ENCODE results near the gene KRTAP3-1. TPM values are rescaled to one million over a fixed set of nuclear protein-coding genes. Genes with fewer than 3 reads are reported as not detected.

Gene KRTAP3-1
- total and polyA plus RNA-seq, 7 donors, result not detected

DNA sequence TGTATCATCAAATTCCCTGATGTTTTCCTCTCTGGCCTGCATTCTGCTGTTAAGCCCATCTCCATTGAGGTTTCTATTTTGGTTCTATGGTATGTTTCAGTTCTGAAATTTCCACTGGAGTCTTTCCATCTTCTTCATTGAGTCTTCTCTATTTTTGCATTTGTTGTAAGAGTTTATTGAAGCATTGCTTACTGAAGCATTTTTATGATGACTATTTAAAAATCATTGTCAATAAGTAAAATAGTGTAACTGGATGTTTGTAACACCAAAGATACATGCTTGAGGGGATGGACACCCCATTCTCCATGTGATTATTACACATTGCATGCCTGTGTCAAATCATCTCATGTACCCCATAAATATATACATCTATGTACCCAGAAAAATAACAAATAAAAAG is 33.4 kb downstream of the KRTAP3-1 start:
- no peak for DNase-seq
- no peaks in the 10 kb centered on the region for H3K36me3 ChIP-seq
- H3K4me3 ChIP-seq, result no peak overlapping the region
- H3K27me3 ChIP-seq, result peaks cover 0 to 7% (median 0%) of the 10 kb centered on the region in 3 donors
- no peaks in the 10 kb centered on the region for H3K9me3 ChIP-seq
- no peak overlapping the region for H3K27ac ChIP-seq
- intact Hi-C loops (cut with DNase I), result no loop called here
- peaks cover 0 to 2% (median 0%) of the 10 kb centered on the region in 4 donors for H3K4me1 ChIP-seq
- TF ChIP-seq POLR2A (IDR thresholded peaks at IDR 0.05) (no peak), EP300 (IDR thresholded peaks at IDR 0.05) (no peak)
- TF ChIP-seq, protein P1, sequence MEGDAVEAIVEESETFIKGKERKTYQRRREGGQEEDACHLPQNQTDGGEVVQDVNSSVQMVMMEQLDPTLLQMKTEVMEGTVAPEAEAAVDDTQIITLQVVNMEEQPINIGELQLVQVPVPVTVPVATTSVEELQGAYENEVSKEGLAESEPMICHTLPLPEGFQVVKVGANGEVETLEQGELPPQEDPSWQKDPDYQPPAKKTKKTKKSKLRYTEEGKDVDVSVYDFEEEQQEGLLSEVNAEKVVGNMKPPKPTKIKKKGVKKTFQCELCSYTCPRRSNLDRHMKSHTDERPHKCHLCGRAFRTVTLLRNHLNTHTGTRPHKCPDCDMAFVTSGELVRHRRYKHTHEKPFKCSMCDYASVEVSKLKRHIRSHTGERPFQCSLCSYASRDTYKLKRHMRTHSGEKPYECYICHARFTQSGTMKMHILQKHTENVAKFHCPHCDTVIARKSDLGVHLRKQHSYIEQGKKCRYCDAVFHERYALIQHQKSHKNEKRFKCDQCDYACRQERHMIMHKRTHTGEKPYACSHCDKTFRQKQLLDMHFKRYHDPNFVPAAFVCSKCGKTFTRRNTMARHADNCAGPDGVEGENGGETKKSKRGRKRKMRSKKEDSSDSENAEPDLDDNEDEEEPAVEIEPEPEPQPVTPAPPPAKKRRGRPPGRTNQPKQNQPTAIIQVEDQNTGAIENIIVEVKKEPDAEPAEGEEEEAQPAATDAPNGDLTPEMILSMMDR (IDR thresholded peaks at IDR 0.05), result no peak

DNA sequence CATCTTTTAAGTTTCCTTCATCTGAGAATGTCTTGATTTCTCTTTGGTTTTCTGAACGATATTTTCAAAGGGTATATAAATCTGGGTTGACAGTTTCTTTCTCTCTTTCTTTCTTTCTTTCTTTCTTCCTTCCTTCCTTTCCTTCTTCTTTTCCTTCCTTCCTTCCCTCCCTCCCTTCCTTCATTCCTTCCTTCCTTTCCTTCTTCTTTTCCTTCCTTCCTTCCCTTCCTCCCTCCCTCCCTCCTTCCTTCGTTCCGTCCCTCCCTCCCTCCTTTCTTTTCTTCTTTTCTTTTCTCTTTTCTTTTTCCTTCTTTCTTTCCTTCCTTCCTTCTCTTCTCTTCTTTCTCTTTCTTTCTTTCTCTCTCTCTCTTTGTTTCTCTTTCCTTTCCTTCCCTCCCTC is 34.6 kb downstream of the KRTAP3-1 start:
- 93 to 94% methylated on average over 3 of the region's 3 CpGs for WGBS, 2 donors
- TF ChIP-seq EP300 (IDR thresholded peaks at IDR 0.05), result no peak
- TF ChIP-seq POLR2A (IDR thresholded peaks at IDR 0.05), result no peak
- TF ChIP-seq POLR2AphosphoS5 (IDR thresholded peaks at IDR 0.05), result no peak
- TF ChIP-seq, protein P1 (IDR thresholded peaks at IDR 0.05), result no peak
- H3K4me3 ChIP-seq, result no peak overlapping the region
- peaks cover 0 to 7% (median 0%) of the 10 kb centered on the region in 3 donors for H3K27me3 ChIP-seq
- intact Hi-C loops (cut with DNase I), result no loop called here
- no peaks in the 10 kb centered on the region for H3K9me3 ChIP-seq
- no peak overlapping the region for H3K27ac ChIP-seq
- H3K36me3 ChIP-seq, result no peaks in the 10 kb centered on the region
- no peaks in the 10 kb centered on the region for H3K4me1 ChIP-seq
- DNase-seq, result no peak

DNA sequence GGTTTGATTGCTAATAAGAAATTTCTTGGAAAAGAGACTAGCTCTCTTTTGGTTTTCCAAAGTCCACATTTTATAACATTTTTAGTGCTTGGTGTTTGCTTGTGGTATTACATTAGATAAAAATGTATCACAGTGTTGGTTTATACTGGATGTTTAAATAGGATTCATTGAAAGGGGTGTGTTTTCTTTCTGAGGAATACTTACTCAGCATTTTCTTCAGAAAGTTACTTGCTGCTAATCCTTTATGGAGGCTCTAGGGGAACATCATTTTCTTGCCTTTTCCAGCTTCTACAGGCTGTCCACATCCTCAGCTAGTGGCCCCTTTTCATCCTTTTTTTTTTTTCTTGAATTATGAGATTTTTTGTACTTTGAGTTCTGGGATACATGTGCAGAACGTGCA is 41.3 kb downstream of the KRTAP3-1 start:
- H3K9me3 ChIP-seq, result no peaks in the 10 kb centered on the region
- H3K27ac ChIP-seq, result no peak overlapping the region
- TF ChIP-seq POLR2AphosphoS5 (IDR thresholded peaks at IDR 0.05) (no peak), POLR2A (IDR thresholded peaks at IDR 0.05) (no peak), EP300 (IDR thresholded peaks at IDR 0.05) (no peak)
- TF ChIP-seq, protein P1 (IDR thresholded peaks at IDR 0.05), result no peak
- H3K36me3 ChIP-seq, result no peaks in the 10 kb centered on the region
- H3K27me3 ChIP-seq, result no peaks in the 10 kb centered on the region
- DNase-seq, result no peak
- H3K4me3 ChIP-seq, result no peak overlapping the region
- no peaks in the 10 kb centered on the region for H3K4me1 ChIP-seq
- 63 to 94% methylated on average over 1 of the region's 1 CpG for WGBS, 2 donors
- intact Hi-C loops (cut with DNase I), result no loop called here

DNA sequence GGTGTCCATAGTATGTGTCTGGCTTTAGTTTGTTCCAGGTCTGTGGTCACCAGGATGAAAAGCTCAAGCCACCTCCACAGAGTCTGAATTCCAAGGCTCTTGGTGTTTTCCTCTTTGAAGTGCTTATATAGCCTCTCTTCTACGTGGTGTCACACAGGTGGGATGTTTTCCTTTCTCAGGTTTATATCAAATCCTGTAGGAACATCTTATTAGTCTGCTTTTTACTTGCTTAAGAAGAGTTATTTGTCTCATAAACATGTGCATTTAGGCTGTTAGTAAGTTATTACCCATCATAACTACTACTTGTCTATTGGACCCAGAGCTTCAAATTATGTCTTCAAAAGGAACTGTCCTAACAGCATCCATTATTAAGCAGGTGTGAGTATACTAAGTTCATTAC is 42.1 kb downstream of the KRTAP3-1 start, which contains the start of gene KRT39:
TSS of gene KRT39 (minus strand) at position 101 of the 400 bp plus-strand sequence. CDS start at position 9, 92 bp downstream.
- 65 to 73% methylated on average over 1 of the region's 1 CpG for WGBS, 2 donors
- intact Hi-C loops (cut with DNase I), result no loop called here
- H3K9me3 ChIP-seq, result no peaks in the 10 kb centered on the region
- no peaks in the 10 kb centered on the region for H3K36me3 ChIP-seq
- TF ChIP-seq POLR2A (IDR thresholded peaks at IDR 0.05), result no peak
- TF ChIP-seq, protein P1 (IDR thresholded peaks at IDR 0.05), result no peak
- TF ChIP-seq EP300 (IDR thresholded peaks at IDR 0.05), result no peak
- TF ChIP-seq POLR2AphosphoS5 (IDR thresholded peaks at IDR 0.05), result no peak
- H3K4me1 ChIP-seq, result no peaks in the 10 kb centered on the region
- no peak for DNase-seq
- H3K4me3 ChIP-seq, result no peak within 1 kb of the TSS
- no peaks in the 10 kb centered on the region for H3K27me3 ChIP-seq
- H3K27ac ChIP-seq, result no peak within 1 kb of the TSS

DNA sequence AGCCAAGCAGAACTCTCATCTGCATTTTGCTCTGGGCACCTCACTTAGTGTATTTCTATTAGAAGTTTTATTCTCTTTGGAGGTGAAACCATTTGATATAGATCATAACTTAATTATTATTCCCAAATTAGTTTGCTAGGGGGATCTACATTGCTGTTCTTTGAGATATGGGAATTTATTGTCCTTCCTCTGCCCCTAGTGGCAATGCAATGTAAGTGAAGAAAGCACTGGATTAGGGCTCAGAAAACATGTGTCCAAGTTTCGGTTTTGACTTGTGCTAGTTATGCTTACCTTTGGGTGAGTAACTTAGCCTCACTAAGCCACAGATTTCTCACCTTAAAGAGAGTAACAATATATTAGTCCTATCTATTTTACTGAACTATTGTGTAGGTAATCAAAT is 45.1 kb downstream of the KRTAP3-1 start:
- H3K4me1 ChIP-seq, result no peaks in the 10 kb centered on the region
- intact Hi-C loops (cut with DNase I), result no loop called here

More for the DNA sequence above, 45.1 kb downstream of the KRTAP3-1 start:
- DNase-seq, result no peak
- TF ChIP-seq, protein P1 (IDR thresholded peaks at IDR 0.05), result peak in 1 of 4 experiments; percentile 35
- no peak for TF ChIP-seq POLR2AphosphoS5 (IDR thresholded peaks at IDR 0.05)
- TF ChIP-seq EP300 (IDR thresholded peaks at IDR 0.05), result no peak
- no peak for TF ChIP-seq POLR2A (IDR thresholded peaks at IDR 0.05)
- H3K9me3 ChIP-seq, result no peaks in the 10 kb centered on the region
- no peak overlapping the region for H3K27ac ChIP-seq
- no peaks in the 10 kb centered on the region for H3K36me3 ChIP-seq
- peaks cover 0 to 7% (median 0%) of the 10 kb centered on the region in 3 donors for H3K27me3 ChIP-seq
- 37 to 56% methylated on average over 1 of the region's 1 CpG for WGBS, 2 donors
- H3K4me3 ChIP-seq, result no peak overlapping the region

Measured in sigmoid colon (tissue), 7 donors.